Measurements from ENCODE around the gene LRRC63.
"Not testable (repeated sequence)": the region's sequence is repeated elsewhere in the genome, so short reads cannot be mapped to it uniquely, and the experiment has no call there.

Gene LRRC63, protein sequence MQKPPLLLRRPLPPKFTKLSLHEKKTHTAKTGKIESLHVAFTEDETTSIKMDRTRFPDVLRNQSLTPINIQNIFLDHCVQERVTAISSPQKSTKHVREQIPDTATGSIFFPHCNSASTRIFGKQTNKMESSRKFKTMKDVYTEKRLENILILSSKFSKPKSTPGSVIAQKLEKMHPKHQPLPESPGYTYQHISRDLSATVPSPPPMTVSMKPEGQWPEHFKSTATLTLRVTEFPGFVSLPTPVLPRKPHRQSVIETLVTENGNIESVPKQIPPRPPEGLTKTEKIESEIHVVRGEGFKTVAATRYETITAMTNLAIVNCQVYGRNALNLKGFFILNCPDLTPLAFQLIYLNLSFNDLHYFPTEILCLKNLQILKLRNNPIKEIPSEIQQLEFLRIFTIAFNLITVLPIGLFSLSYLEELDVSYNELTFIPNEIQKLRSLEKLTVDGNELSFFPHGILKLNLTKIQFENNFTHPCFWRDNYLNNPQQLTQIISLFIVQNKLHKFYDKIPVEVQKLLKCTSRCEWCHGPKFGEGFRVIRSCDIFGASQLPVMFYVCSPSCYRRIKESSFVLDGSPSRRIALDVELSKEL

DNA sequence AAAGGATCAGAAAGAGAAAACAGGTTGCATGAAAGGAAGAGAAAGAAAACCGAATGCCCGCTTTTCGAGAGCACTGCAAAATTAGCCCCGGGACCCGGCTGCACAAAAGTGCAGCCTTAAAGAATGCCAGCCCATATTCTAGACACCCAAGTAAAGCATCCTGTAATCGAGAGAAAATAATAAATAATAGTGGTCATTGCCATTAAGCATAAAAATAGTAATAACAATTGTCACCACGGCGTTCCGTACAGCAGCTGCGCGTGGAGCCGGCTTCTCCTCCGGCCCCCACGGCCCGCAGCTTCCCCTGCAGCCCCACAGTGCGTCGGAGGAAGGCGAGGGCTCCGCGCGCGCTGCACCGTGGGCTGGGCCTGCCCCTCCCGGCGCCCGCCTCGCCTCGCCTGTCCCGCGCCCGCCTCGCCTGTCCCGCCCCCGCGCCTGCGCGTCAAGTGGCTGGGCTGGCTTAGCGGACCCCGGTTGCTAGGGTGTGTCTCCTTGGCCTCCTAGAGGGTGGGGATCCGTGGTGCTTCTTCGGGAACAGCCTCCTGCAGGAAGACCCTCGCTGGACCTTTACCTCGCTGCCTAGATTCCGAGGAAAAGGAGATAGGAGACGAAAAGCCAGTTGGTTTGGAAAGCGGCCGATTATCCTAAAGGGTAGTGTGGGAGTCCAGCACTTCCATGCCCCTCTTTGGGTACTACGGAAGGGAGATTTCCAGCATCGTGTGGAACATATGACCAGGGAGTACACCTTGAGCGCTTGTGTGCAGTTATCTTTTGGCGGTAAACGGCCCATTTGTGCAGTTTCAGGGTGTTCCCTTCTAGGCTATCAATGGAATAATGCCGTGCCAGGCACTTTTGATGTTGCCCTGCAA lies at the start of gene LRRC63:
Gene LRRC63 (plus strand): TSS at position 446 of the 869 bp plus-strand sequence. CDS start 1,107 bp downstream, outside the sequence.
- Mint-ChIP-seq H3K27ac (peak within 1 kb of the TSS; percentile 96), H3K36me3 (ENCODE audit: low read depth) (peaks cover 3% of the 10 kb centered on the region), H3K9me3 (peaks cover 3% of the 10 kb centered on the region), H3K27me3 (ENCODE audit: low read depth) (no peaks in the 10 kb centered on the region), H3K4me3 (peak within 1 kb of the TSS; percentile 92), H3K4me1 (ENCODE audit: low read depth) (peaks cover 29% of the 10 kb centered on the region)
- DNase-seq (ENCODE audit: low spot score): peak; percentile 87

DNA sequence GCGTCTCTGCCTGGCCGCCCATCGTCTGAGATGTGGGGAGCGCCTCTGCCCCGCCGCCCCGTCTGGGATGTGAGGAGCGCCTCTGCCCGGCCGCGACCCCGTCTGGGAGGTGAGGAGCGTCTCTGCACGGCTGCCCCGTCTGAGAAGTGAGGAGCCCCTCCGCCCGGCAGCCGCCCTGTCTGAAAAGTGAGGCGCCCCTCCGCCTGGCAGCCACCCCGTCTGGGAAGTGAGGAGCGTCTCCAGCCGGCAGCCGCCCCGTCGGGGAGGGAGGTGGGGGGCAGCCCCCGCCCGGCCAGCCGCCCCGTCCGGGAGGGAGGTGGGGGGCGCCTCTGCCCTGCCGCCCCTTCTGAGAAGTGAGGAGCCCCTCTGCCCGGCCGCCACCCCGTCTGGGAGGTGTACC lies 49.0 kb upstream of the LRRC63 start:
- H3K4me3 Mint-ChIP-seq, H3K9me3 Mint-ChIP-seq: not testable (repeated sequence)

DNA sequence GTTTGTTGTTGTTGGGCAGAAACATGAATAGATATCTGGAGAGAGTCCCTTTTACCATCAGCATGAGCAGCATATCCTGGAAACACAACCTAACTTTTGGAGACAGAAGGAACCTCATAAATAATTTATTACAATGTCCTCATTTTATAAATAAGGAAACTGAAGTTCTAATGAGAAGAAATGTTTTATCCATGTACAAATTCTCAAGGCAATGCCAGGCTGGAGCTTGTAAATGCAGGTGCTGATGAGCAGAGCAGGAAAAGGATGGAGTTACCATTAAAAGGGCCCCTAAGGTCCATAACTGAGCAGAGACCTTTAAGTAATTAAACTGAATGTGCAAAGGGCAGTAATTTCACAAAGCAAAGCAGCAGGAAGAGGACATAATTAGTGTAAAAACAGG lies 47.1 kb upstream of the LRRC63 start:
- peak overlapping the region; percentile 78 for H3K27ac Mint-ChIP-seq
- no peaks in the 10 kb centered on the region for H3K27me3 Mint-ChIP-seq (ENCODE audit: low read depth)
- peaks cover 72% of the 10 kb centered on the region for H3K36me3 Mint-ChIP-seq (ENCODE audit: low read depth)
- H3K4me1 Mint-ChIP-seq (ENCODE audit: low read depth): peaks cover 67% of the 10 kb centered on the region
- H3K4me3 Mint-ChIP-seq: peak overlapping the region; percentile 20
- no peaks in the 10 kb centered on the region for H3K9me3 Mint-ChIP-seq
- no peak for DNase-seq (ENCODE audit: low spot score)

More for the DNA sequence above, 49.0 kb upstream of the LRRC63 start:
- peak overlapping the region; percentile 45 for H3K27ac Mint-ChIP-seq
- not testable (repeated sequence) for DNase-seq (ENCODE audit: low spot score); H3K27me3 Mint-ChIP-seq (ENCODE audit: low read depth)
- peaks cover 74% of the 10 kb centered on the region for H3K36me3 Mint-ChIP-seq (ENCODE audit: low read depth)
- peaks cover 58% of the 10 kb centered on the region for H3K4me1 Mint-ChIP-seq (ENCODE audit: low read depth)

DNA sequence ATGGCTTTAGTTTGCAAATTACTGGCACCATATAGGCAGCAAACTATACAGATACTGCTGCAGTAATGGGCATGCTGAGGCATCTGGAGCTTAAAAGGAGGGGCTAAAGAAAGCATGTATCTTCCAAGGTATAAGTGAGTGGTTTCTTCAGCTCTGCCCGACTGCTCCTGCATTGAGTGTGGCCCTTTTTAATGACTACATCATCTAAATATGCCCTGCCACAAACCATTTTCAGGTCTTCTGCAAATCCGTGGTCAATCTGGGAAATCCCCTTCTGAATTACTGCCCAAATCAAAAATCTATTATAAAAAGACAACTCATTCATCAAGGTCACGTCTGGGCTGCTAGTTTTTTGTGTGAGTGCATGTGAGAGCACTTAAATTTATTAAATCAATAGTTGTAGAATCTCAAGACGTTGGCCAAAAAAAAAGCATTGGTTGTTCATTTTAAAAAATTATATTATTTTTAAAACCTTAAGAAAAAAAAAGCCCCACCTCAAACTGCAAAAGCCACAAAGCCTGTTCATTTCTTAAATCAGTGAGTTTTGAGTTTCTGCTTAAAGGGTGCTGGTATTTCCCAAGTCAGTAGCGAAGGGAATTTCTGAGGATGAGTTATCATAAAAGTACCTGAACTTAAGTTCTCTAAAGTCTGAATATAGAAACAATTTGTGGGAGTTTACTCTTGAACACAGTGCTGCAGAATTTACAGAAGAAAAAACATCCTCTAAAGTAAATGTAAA lies 46.1 kb upstream of the LRRC63 start:
- Mint-ChIP-seq H3K27me3 (ENCODE audit: low read depth) (no peaks in the 10 kb centered on the region), H3K4me1 (ENCODE audit: low read depth) (peaks cover 68% of the 10 kb centered on the region), H3K36me3 (ENCODE audit: low read depth) (peaks cover 72% of the 10 kb centered on the region), H3K4me3 (peak overlapping the region; percentile 62), H3K9me3 (no peaks in the 10 kb centered on the region), H3K27ac (peak overlapping the region; percentile 74)
- DNase-seq (ENCODE audit: low spot score): peak; percentile 65

DNA sequence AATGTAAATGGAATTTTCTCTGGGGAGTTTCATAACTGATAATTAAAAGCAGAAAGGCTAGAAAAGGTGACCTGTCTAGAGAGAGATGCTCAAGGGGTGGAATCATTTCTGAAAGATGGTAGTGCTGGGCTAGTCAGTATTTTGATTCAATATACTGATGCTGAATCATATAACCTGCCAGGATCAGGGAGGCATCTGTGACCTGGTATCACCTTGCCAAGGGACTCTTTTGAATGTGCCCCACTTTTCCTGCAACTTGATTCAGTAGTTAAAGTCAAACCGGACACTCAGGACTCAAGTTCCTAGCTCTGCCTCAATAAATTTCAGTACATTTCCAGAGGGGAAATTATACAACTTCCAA lies 45.5 kb upstream of the LRRC63 start:
- H3K4me3 Mint-ChIP-seq: peak overlapping the region; percentile 62
- H3K9me3 Mint-ChIP-seq: no peaks in the 10 kb centered on the region
- peaks cover 77% of the 10 kb centered on the region for H3K36me3 Mint-ChIP-seq (ENCODE audit: low read depth)
- H3K27ac Mint-ChIP-seq: peak overlapping the region; percentile 74
- peaks cover 72% of the 10 kb centered on the region for H3K4me1 Mint-ChIP-seq (ENCODE audit: low read depth)
- no peaks in the 10 kb centered on the region for H3K27me3 Mint-ChIP-seq (ENCODE audit: low read depth)
- no peak for DNase-seq (ENCODE audit: low spot score)

DNA sequence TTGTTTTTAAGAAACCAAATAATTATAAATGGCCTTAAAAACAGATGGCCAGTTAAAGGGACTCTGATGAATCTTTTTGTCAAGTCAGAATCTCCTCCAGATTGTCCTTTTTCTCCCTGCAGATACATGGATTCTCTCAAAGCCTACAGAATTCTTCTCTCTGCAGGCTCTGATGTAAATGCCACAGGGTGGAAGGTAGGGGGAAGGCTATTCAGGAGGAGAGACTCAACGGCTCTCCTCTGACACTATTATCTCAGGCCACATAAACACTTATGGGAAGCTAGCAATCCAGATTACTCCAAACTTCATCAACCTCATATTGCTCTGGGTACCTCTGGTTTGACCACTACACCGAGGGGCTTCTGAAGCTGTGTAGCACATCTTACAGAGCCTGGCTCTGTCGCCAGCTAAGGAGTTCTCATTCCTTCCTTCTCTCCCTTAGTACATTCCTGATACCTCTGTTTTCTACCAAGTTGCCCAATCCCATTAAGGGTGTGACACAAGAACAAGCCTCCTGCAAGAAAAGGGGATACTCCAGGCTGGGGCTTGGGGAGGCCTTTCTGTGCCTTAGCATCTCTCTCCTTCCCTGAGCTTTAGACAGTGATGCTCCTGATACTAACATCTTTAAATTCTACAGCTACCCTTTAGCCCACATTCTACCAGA lies 44.6 kb upstream of the LRRC63 start:
- peaks cover 71% of the 10 kb centered on the region for H3K36me3 Mint-ChIP-seq (ENCODE audit: low read depth)
- peaks cover 71% of the 10 kb centered on the region for H3K4me1 Mint-ChIP-seq (ENCODE audit: low read depth)
- H3K27me3 Mint-ChIP-seq (ENCODE audit: low read depth): no peaks in the 10 kb centered on the region
- no peak for DNase-seq (ENCODE audit: low spot score)
- H3K4me3 Mint-ChIP-seq: peak overlapping the region; percentile 95
- no peaks in the 10 kb centered on the region for H3K9me3 Mint-ChIP-seq
- peak overlapping the region; percentile 80 for H3K27ac Mint-ChIP-seq

DNA sequence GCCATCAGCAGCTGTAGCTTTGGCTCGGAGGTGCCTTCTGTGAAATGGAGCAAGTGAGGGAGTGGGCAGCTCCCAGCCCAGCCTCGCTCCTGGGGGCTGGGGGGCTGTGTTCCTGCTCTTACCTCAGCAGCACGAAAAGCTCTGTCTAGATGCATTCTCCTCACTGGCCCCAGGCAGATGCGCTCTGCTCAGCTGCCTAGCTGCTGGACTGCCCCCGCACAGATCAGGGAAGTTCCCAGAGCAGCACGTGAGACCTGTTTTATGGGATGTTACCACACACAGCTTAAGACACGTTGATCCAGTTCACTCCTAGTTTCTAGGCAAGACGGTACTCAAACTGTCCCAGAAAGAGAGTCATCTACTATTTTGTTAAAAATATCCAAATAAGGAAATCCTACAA lies 43.4 kb upstream of the LRRC63 start:
- Mint-ChIP-seq H3K4me1 (ENCODE audit: low read depth) (peaks cover 83% of the 10 kb centered on the region), H3K4me3 (peak overlapping the region; percentile 95), H3K27ac (peak overlapping the region; percentile 79), H3K27me3 (ENCODE audit: low read depth) (no peaks in the 10 kb centered on the region), H3K9me3 (no peaks in the 10 kb centered on the region), H3K36me3 (ENCODE audit: low read depth) (peaks cover 76% of the 10 kb centered on the region)
- peak; percentile 59 for DNase-seq (ENCODE audit: low spot score)

DNA sequence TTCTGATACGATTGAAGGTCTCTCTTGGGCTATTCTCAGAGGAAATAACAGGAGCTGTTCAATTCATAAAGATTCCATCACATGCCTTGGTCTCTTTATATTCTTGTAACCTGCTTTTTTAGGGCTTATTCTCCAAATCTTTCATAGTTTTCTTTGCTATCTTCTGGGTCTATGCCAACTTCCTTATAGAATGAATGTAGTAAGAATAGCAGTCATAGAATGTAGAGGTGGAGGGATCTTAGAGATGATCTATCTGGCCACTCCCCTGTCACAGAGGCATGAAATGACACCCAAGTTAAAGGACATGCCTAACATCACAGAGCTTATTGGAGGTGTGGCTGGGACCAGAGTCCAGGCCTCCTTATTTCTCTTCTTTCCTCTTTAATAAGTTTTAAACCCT lies 42.9 kb upstream of the LRRC63 start:
- H3K36me3 Mint-ChIP-seq (ENCODE audit: low read depth): peaks cover 78% of the 10 kb centered on the region
- H3K27me3 Mint-ChIP-seq (ENCODE audit: low read depth): no peaks in the 10 kb centered on the region
- no peak for DNase-seq (ENCODE audit: low spot score)
- H3K27ac Mint-ChIP-seq: peak overlapping the region; percentile 79
- peak overlapping the region; percentile 95 for H3K4me3 Mint-ChIP-seq
- peaks cover 87% of the 10 kb centered on the region for H3K4me1 Mint-ChIP-seq (ENCODE audit: low read depth)
- no peaks in the 10 kb centered on the region for H3K9me3 Mint-ChIP-seq

DNA sequence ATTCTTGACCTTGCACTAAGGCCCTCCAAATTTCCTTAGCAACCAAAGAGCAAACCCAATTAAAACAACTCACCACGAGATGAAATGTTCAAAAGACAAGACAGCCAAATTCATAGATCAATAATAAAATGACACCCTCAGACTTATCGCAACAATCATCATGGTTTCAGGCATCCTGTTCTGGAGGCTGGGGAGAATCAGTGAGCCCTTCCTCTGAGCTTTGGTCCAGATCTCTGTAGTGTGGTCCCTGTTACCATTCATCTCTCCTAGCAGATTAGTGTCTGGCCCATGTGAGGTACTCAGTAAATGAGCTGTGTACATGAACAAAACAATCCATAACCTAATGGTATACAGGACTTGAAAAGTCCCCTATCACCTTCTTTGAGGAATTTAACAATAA lies 42.0 kb upstream of the LRRC63 start:
- Mint-ChIP-seq H3K4me1 (ENCODE audit: low read depth) (peaks cover 88% of the 10 kb centered on the region), H3K36me3 (ENCODE audit: low read depth) (peaks cover 76% of the 10 kb centered on the region), H3K9me3 (no peaks in the 10 kb centered on the region), H3K27ac (peak overlapping the region; percentile 79), H3K27me3 (ENCODE audit: low read depth) (no peaks in the 10 kb centered on the region), H3K4me3 (peak overlapping the region; percentile 95)
- DNase-seq (ENCODE audit: low spot score): no peak

DNA sequence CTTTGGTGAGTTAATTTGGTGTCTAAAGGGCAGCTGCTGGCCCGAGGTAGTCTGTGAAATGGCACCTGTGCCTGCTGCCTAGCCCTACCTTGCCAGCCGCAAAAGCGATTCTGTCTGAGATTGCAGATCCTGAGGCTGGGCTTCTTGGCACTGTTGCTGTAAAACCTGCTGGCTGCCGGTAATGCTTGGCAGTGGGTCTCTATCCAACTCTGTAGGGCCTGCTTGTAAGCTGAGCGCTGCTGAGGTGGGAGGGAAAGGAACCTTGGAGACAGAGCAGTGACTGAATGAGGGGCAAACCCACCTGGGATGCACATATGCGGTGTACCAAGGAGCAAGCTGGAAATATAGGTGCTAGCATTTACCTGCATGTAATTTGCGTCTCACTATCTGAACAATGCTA lies 41.5 kb upstream of the LRRC63 start:
- Mint-ChIP-seq H3K36me3 (ENCODE audit: low read depth) (peaks cover 77% of the 10 kb centered on the region), H3K27ac (peak overlapping the region; percentile 85), H3K27me3 (ENCODE audit: low read depth) (no peaks in the 10 kb centered on the region), H3K9me3 (no peaks in the 10 kb centered on the region), H3K4me1 (ENCODE audit: low read depth) (peaks cover 91% of the 10 kb centered on the region), H3K4me3 (peak overlapping the region; percentile 95)
- no peak for DNase-seq (ENCODE audit: low spot score)

DNA sequence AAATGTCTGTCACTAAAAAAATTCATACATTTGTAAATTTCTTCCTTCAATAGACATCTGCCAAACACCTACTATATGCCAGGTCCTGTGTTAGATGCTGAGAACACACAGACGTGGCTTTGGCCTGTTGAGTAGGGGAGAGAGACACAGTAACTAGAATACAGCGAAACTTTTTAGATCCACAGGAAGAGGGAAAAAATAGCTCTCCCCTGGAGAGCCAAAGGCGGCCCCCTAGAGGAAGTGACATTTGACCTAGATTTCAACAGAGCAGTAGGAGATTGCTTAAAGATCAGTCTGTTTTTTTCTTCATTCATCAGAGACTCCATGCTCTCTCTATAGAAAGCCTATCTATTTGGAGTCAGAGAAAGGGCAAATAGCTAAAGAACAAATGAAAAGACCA lies 41.0 kb upstream of the LRRC63 start:
- DNase-seq (ENCODE audit: low spot score): no peak
- H3K9me3 Mint-ChIP-seq: no peaks in the 10 kb centered on the region
- H3K27ac Mint-ChIP-seq: peak overlapping the region; percentile 85
- H3K27me3 Mint-ChIP-seq (ENCODE audit: low read depth): no peaks in the 10 kb centered on the region
- peaks cover 92% of the 10 kb centered on the region for H3K4me1 Mint-ChIP-seq (ENCODE audit: low read depth)
- H3K36me3 Mint-ChIP-seq (ENCODE audit: low read depth): peaks cover 79% of the 10 kb centered on the region
- peak overlapping the region; percentile 95 for H3K4me3 Mint-ChIP-seq

DNA sequence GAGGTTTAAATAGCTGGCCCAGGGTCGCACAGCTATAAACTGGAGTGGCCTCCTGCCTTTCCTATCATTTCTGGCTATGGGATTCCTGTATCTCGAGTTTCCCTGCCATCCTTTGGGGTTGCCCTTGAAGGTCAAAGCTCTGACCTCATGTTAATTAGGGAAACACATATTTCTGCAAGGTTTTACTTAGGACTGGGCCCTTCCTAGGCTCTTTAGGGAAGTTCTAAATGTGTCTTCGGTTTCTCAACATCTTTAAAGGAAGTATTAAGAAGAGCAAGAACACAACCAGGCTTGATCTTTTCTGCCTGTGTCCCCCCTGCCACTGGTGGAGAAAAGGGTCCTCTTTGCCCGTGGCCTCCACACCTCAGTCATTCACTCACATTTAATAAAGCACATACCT lies 40.5 kb upstream of the LRRC63 start:
- Mint-ChIP-seq H3K9me3 (no peaks in the 10 kb centered on the region), H3K27ac (peak overlapping the region; percentile 93), H3K4me3 (peak overlapping the region; percentile 95), H3K4me1 (ENCODE audit: low read depth) (peaks cover 92% of the 10 kb centered on the region), H3K36me3 (ENCODE audit: low read depth) (peaks cover 79% of the 10 kb centered on the region), H3K27me3 (ENCODE audit: low read depth) (no peaks in the 10 kb centered on the region)
- DNase-seq (ENCODE audit: low spot score): no peak

DNA sequence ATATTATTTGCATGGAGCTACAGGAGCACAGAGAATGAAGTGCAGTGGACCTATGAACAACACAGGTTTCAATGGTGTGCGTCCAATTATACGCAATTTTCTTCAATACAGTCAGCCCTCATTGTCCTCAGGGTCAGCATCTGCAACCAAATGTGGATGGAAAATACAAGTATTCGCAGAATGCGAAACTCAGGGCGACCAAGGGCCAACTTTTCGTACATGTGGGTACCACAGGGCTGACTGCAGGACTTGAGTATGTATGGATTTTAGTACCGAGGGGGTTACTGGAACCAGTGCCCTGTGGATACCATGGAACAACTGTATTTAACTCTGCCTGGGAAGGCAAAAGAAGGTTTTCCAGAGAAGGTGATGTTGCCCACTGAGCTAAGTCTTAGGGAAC lies 40.0 kb upstream of the LRRC63 start:
- Mint-ChIP-seq H3K4me1 (ENCODE audit: low read depth) (peaks cover 92% of the 10 kb centered on the region), H3K36me3 (ENCODE audit: low read depth) (peaks cover 80% of the 10 kb centered on the region), H3K9me3 (no peaks in the 10 kb centered on the region), H3K27me3 (ENCODE audit: low read depth) (no peaks in the 10 kb centered on the region), H3K4me3 (peak overlapping the region; percentile 95), H3K27ac (peak overlapping the region; percentile 93)
- no peak for DNase-seq (ENCODE audit: low spot score)

Measured in T-helper 2 cell treated with Interferon-gamma antibody and Interleukin-4, amounts not matched to agents 5 μg/mL and 100 μg/mL, for 36 hours (primary cell).